Right kidney (tissue), 1 donor: ENCODE measurements around the gene YPEL2.
"Not testable (repeated sequence)": the region's sequence is repeated elsewhere in the genome, so short reads cannot be mapped to it uniquely, and the experiment has no call there.

Experiments
- DNase-seq: peaks from one replicate; pipeline ENCODE4 v3.0.0-alpha.2; 2016

Gene YPEL2

GRCh38 chr17:59374612-59375011 is 43.2 kb downstream of the YPEL2 start:
- no peak for DNase-seq

GRCh38 chr17:59375857-59376256 is 44.4 kb downstream of the YPEL2 start:
- DNase-seq, result no peak

- DNase-seq, result no peak
Observed at GRCh38 chr17:59376506-59376905, 45.1 kb downstream of the YPEL2 start.

GRCh38 chr17:59377410-59377809 is 46.0 kb downstream of the YPEL2 start:
- DNase-seq, result no peak

- no peak for DNase-seq
Observed at GRCh38 chr17:59378675-59379074, 47.2 kb downstream of the YPEL2 start.

GRCh38 chr17:59380474-59380873 is 49.0 kb downstream of the YPEL2 start:
- DNase-seq, result no peak

GRCh38 chr17:59381716-59382570 is 50.5 kb downstream of the YPEL2 start:
- DNase-seq, result no peak

GRCh38 chr17:59383893-59384292 is 52.4 kb downstream of the YPEL2 start:
- no peak for DNase-seq

GRCh38 chr17:59387351-59388068 is 56.1 kb downstream of the YPEL2 start:
- DNase-seq, result peak; percentile 56

GRCh38 chr17:59388069-59388556 is 56.7 kb downstream of the YPEL2 start:
- no peak for DNase-seq

- no peak for DNase-seq
Observed at GRCh38 chr17:59389066-59389465, 57.6 kb downstream of the YPEL2 start.

GRCh38 chr17:59391021-59391420 is 59.6 kb downstream of the YPEL2 start:
- DNase-seq, result no peak

GRCh38 chr17:59392973-59393679 is 61.7 kb downstream of the YPEL2 start:
- no peak for DNase-seq

- not testable (repeated sequence) for DNase-seq
Observed at GRCh38 chr17:59393742-59394410, 62.4 kb downstream of the YPEL2 start.

GRCh38 chr17:59396134-59396826 is 64.8 kb downstream of the YPEL2 start:
- no peak for DNase-seq

- no peak for DNase-seq
Observed at GRCh38 chr17:59397316-59398073, 66.0 kb downstream of the YPEL2 start.

GRCh38 chr17:59399914-59400313 is 68.5 kb downstream of the YPEL2 start:
- DNase-seq, result no peak

- DNase-seq, result no peak
Observed at GRCh38 chr17:59400858-59401257, 69.4 kb downstream of the YPEL2 start.

GRCh38 chr17:59401274-59401673 is 69.8 kb downstream of the YPEL2 start:
- no peak for DNase-seq

GRCh38 chr17:59401725-59402124 is 70.3 kb downstream of the YPEL2 start:
- no peak for DNase-seq

GRCh38 chr17:59402760-59403159 is 71.3 kb downstream of the YPEL2 start:
- DNase-seq, result no peak
